ENCODE measurements around the gene MAP1B. TPM values are rescaled to one million over a fixed set of nuclear protein-coding genes. Genes with fewer than 3 reads are reported as not detected.
A peak's percentile ranks its signal among the peaks of the same experiment; 100 is the strongest.

The MAP1B gene
- total RNA-seq, 1 donor from 2014 or later, result 84.4 TPM

DNA sequence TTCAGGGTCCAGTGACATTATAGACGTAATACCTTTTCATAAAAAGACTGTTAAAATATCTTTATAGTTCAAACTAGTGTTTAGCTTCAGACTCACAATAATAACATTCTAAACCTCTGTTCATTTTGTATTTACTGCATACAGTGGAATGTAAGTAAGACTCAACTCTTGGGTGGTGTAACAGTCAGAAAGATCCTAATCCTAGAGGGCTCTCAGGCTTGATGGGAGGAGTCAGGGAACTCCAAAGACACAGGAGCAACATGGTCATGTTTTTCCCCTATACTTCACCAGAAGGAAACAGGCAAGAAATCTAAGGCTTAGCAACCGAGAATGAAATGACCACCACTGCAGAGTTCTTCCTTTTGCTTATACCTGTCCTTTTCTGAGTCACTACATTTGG, 130.1 kb downstream of the MAP1B start:
- H3K27ac ChIP-seq, result no peak overlapping the region
- H3K79me2 ChIP-seq (ENCODE audit: low read depth), result peaks cover 21% of the 10 kb centered on the region
- DNase-seq (ENCODE audit: low spot score), result no peak
- no peaks in the 10 kb centered on the region for H3K36me3 ChIP-seq
- H3K9ac ChIP-seq, result no peak overlapping the region
- Mint-ChIP-seq H3K36me3 (peaks cover 8% of the 10 kb centered on the region), H3K27ac (no peak overlapping the region), H3K27me3 (ENCODE audit: insufficient read depth, low read depth) (no peaks in the 10 kb centered on the region), H3K4me1 (peaks cover 43% of the 10 kb centered on the region), H3K4me3 (no peak overlapping the region), H3K9me3 (no peaks in the 10 kb centered on the region)
- H3F3A ChIP-seq (ENCODE audit: low read depth), result peaks cover 27% of the 10 kb centered on the region
- no peak overlapping the region for H2AFZ ChIP-seq (replicated peaks)
- peaks cover 43% of the 10 kb centered on the region for H3K4me1 ChIP-seq
- H3K4me3 ChIP-seq, result no peak overlapping the region
- H4K20me1 ChIP-seq (ENCODE audit: low read depth), result peaks cover 19% of the 10 kb centered on the region
- no peak overlapping the region for H3K4me2 ChIP-seq
- TF ChIP-seq, protein P1, sequence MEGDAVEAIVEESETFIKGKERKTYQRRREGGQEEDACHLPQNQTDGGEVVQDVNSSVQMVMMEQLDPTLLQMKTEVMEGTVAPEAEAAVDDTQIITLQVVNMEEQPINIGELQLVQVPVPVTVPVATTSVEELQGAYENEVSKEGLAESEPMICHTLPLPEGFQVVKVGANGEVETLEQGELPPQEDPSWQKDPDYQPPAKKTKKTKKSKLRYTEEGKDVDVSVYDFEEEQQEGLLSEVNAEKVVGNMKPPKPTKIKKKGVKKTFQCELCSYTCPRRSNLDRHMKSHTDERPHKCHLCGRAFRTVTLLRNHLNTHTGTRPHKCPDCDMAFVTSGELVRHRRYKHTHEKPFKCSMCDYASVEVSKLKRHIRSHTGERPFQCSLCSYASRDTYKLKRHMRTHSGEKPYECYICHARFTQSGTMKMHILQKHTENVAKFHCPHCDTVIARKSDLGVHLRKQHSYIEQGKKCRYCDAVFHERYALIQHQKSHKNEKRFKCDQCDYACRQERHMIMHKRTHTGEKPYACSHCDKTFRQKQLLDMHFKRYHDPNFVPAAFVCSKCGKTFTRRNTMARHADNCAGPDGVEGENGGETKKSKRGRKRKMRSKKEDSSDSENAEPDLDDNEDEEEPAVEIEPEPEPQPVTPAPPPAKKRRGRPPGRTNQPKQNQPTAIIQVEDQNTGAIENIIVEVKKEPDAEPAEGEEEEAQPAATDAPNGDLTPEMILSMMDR (IDR thresholded peaks at IDR 0.05), result no peak
- TF ChIP-seq EZH2 (IDR thresholded peaks at IDR 0.05), result no peak
- TF ChIP-seq EZH2phosphoT487 (IDR thresholded peaks at IDR 0.05), result no peak
- no peaks in the 10 kb centered on the region for H3K27me3 ChIP-seq
- no peaks in the 10 kb centered on the region for H3K9me3 ChIP-seq (ENCODE audit: low read depth)

DNA sequence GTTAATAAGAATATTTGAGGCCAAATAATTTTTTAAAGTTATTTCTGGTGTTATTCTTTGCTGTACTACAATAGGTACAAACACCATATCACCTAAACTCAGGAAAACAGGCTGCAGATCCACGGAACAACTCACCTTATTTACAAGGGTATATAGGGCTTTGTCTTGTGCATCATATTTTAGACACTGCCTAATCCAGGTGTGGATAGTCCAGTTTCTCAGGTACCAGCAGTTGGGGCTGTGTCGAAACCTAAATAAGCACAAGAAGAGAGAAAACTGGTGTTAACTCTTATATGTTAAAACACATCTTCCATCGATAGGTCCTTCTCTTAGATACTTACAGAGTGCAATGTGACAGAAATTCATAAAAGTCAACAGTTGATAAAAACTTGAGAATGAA, 130.6 kb downstream of the MAP1B start:
- Histone ChIP-seq H2AFZ (replicated peaks) (no peak overlapping the region), H3K4me3 (no peak overlapping the region)

DNA sequence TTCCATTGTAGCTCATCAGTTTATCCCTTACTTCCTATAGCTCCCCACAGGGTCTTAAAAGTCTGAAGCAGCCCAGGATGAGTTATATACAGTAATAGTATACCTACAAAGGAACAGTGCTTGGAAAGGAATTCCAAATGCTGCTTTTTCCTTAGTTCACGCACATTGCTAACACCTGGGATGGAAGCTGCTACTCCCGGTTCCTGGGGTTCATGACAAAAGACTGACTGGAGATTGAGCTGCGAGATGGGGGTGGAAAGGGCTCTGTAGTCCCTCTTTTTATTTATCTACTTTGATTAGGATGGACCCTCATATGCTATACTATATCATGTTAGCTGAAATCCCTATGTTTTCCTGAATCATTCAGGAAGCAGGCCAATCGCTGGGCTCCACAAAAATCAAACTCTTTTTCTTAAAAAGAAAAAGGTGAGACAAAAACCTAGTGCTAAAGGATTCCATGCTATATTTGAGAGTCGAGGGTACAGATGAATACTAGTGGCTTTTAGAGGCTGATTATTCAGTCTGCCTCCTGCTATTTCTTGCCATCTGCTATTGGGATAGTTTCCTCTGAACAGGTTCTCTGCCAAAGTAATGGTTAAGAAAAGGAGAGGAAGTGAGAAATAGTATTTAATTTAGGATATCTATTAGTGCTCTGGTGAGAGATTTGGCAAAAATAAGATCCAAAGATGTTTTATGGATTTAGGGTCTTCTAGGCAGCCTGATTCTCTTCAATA, 131.6 kb downstream of the MAP1B start:
- Histone ChIP-seq H3K36me3 (no peaks in the 10 kb centered on the region), H3K27me3 (no peaks in the 10 kb centered on the region), H3K4me1 (peaks cover 57% of the 10 kb centered on the region), H3K9ac (no peak overlapping the region), H3K27ac (peak overlapping the region; percentile 28), H4K20me1 (ENCODE audit: low read depth) (peaks cover 29% of the 10 kb centered on the region), H3K79me2 (ENCODE audit: low read depth) (peaks cover 33% of the 10 kb centered on the region), H3K9me3 (ENCODE audit: low read depth) (no peaks in the 10 kb centered on the region), H2AFZ (replicated peaks) (no peak overlapping the region), H3K4me3 (no peak overlapping the region), H3K4me2 (peak overlapping the region; percentile 55), H3F3A (ENCODE audit: low read depth) (peaks cover 38% of the 10 kb centered on the region)
- Mint-ChIP-seq H3K4me1 (peaks cover 51% of the 10 kb centered on the region), H3K4me3 (no peak overlapping the region), H3K36me3 (peaks cover 8% of the 10 kb centered on the region), H3K27me3 (ENCODE audit: insufficient read depth, low read depth) (no peaks in the 10 kb centered on the region), H3K27ac (peak overlapping the region; percentile 27), H3K9me3 (no peaks in the 10 kb centered on the region)
- peak; percentile 38 for DNase-seq (ENCODE audit: low spot score)
- TF ChIP-seq, protein P1 (IDR thresholded peaks at IDR 0.05), result no peak
- TF ChIP-seq EZH2phosphoT487 (IDR thresholded peaks at IDR 0.05) (no peak), EZH2 (IDR thresholded peaks at IDR 0.05) (no peak)

More for the DNA sequence above, 130.6 kb downstream of the MAP1B start:
- no peak overlapping the region for H3K27ac ChIP-seq
- H3K9ac ChIP-seq, result no peak overlapping the region
- no peaks in the 10 kb centered on the region for H3K36me3 ChIP-seq
- no peak for TF ChIP-seq EZH2 (IDR thresholded peaks at IDR 0.05)
- TF ChIP-seq, protein P1 (IDR thresholded peaks at IDR 0.05), result no peak
- TF ChIP-seq EZH2phosphoT487 (IDR thresholded peaks at IDR 0.05), result no peak
- peaks cover 43% of the 10 kb centered on the region for H3K4me1 Mint-ChIP-seq
- H3F3A ChIP-seq (ENCODE audit: low read depth), result peaks cover 32% of the 10 kb centered on the region
- no peaks in the 10 kb centered on the region for H3K27me3 ChIP-seq
- no peaks in the 10 kb centered on the region for H3K27me3 Mint-ChIP-seq (ENCODE audit: insufficient read depth, low read depth)
- peaks cover 47% of the 10 kb centered on the region for H3K4me1 ChIP-seq
- H3K4me2 ChIP-seq, result peak overlapping the region; percentile 55
- no peak overlapping the region for H3K27ac Mint-ChIP-seq
- no peak for DNase-seq (ENCODE audit: low spot score)
- H3K36me3 Mint-ChIP-seq, result peaks cover 8% of the 10 kb centered on the region
- no peaks in the 10 kb centered on the region for H3K9me3 ChIP-seq (ENCODE audit: low read depth)
- H4K20me1 ChIP-seq (ENCODE audit: low read depth), result peaks cover 23% of the 10 kb centered on the region
- no peaks in the 10 kb centered on the region for H3K9me3 Mint-ChIP-seq
- peaks cover 23% of the 10 kb centered on the region for H3K79me2 ChIP-seq (ENCODE audit: low read depth)
- no peak overlapping the region for H3K4me3 Mint-ChIP-seq
